Spleen (tissue), 7 donors: ENCODE results near the gene CPNE6.

Experiments
- POLR2A ChIP-seq, 3 donors: fragments of 450-650 bp; IDR thresholded peaks; one replicate each; pipeline ENCODE4 v1.5.1; 2017; ENCODE audit warnings: antibody characterized with exemption in 3 of 3, mild to moderate bottlenecking in 1 of 3
- POLR2AphosphoS5 ChIP-seq, 3 donors: sonication (generic); formaldehyde crosslinking; IDR thresholded peaks; one replicate each; pipeline ENCODE4 v1.5.1; 2017; ENCODE audit warnings: antibody characterized with exemption in 3 of 3
- TF ChIP-seq, protein P1 (sequence below), 11 experiments: fragments of 200-600 bp in 7 of 11; fragments of 450-650 bp in 4 of 11; sonication (generic) in 4 of 11; IDR thresholded peaks in 8 of 11; conservative IDR thresholded peaks in 3 of 11; 1 replicate in 7 of 11; 2 replicates in 4 of 11; pipeline versions ENCODE4 v1.4.0 to v1.8.0; 2016 to 2021; ENCODE audit warnings: antibody characterized with exemption in 11 of 11, inconsistent platforms in 4 of 11, mild to moderate bottlenecking in 1 of 11
- donor health status: DM: no; HTN: no; CAD: no; lungs with moderate emphysema.
- donor health status: DM: no; HTN: no; CAD: no.
- donor health status: DM: no; HTN: no; CAD: no.

GRCh38 chr14:24082411-24083080, 11.2 kb downstream of the CPNE6 start:
- TF ChIP-seq, protein P1, sequence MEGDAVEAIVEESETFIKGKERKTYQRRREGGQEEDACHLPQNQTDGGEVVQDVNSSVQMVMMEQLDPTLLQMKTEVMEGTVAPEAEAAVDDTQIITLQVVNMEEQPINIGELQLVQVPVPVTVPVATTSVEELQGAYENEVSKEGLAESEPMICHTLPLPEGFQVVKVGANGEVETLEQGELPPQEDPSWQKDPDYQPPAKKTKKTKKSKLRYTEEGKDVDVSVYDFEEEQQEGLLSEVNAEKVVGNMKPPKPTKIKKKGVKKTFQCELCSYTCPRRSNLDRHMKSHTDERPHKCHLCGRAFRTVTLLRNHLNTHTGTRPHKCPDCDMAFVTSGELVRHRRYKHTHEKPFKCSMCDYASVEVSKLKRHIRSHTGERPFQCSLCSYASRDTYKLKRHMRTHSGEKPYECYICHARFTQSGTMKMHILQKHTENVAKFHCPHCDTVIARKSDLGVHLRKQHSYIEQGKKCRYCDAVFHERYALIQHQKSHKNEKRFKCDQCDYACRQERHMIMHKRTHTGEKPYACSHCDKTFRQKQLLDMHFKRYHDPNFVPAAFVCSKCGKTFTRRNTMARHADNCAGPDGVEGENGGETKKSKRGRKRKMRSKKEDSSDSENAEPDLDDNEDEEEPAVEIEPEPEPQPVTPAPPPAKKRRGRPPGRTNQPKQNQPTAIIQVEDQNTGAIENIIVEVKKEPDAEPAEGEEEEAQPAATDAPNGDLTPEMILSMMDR (IDR thresholded peaks at IDR 0.05 in 8 of 11, conservative IDR thresholded peaks at IDR 0.05 in 3 of 11), result no peak
- no peak for TF ChIP-seq POLR2A (IDR thresholded peaks at IDR 0.05)
- TF ChIP-seq POLR2AphosphoS5 (IDR thresholded peaks at IDR 0.05), result no peak
